Osteoblast (primary cell): ENCODE measurements around the gene TPPP. TPM values are rescaled to one million over a fixed set of nuclear protein-coding genes. Genes with fewer than 3 reads are reported as not detected.

Source experiments
- DNase-seq: peaks from one replicate; pipeline ENCODE4 v3.0.0; 2011; ENCODE audit warnings: low spot score, mixed read lengths; ENCODE audit not compliant: insufficient read length; ENCODE audit errors: missing footprints
- H2AFZ ChIP-seq: 2 replicates; pipeline ENCODE4 v1.6.0; 2011; ENCODE audit warnings: mild to moderate bottlenecking, low read length
- H3K27ac ChIP-seq: 2 replicates; pipeline ENCODE4 v1.5.1; 2011; ENCODE audit warnings: mild to moderate bottlenecking, low read depth, low read length, moderate library complexity
- H3K27me3 ChIP-seq: 2 replicates; pipeline ENCODE4 v1.6.0; 2012; ENCODE audit warnings: mild to moderate bottlenecking, control low read depth, inconsistent platforms, low read length, moderate library complexity; ENCODE audit not compliant: insufficient read depth
- H3K36me3 ChIP-seq: 2 replicates; pipeline ENCODE4 v1.5.1; 2011; ENCODE audit warnings: mild to moderate bottlenecking, low read length, control low read depth, moderate library complexity; ENCODE audit not compliant: insufficient read depth
- H3K4me1 ChIP-seq: 2 replicates; pipeline ENCODE4 v1.5.1; 2011; ENCODE audit warnings: mild to moderate bottlenecking, low read length, control low read depth, moderate library complexity; ENCODE audit not compliant: insufficient read depth
- H3K4me2 ChIP-seq: 2 replicates; pipeline ENCODE4 v1.6.0; 2011; ENCODE audit warnings: mild to moderate bottlenecking, low read length; ENCODE audit not compliant: insufficient read depth
- H3K4me3 ChIP-seq: fragments of 200-600 bp; sonication (generic); 3 replicates; pipeline ENCODE4 v1.5.1; 2012; ENCODE audit warnings: mild to moderate bottlenecking, low read length, inconsistent platforms; ENCODE audit not compliant: insufficient read depth
- H3K79me2 ChIP-seq: 2 replicates; pipeline ENCODE4 v1.6.0; 2012; ENCODE audit warnings: mild to moderate bottlenecking, low read length, control low read depth, inconsistent platforms; ENCODE audit not compliant: insufficient read depth
- H3K9me3 ChIP-seq: 2 replicates; pipeline ENCODE4 v1.5.1; 2011; ENCODE audit warnings: low read depth, low read length, control low read depth
- H4K20me1 ChIP-seq: 2 replicates; pipeline ENCODE4 v1.6.0; 2012; ENCODE audit warnings: mild to moderate bottlenecking, low read length, control low read depth; ENCODE audit not compliant: insufficient read depth
- total RNA-seq: library from RNA; depleted of rRNA; stranded (reverse); fragments of >200 nt; gene quantifications from 2 replicates; pipeline ENCODE4 v1.2.3, GENCODE V29; 2012
- TF ChIP-seq, protein P1 (sequence below): IDR thresholded peaks from 2 replicates; pipeline ENCODE4 v1.5.1; 2011; ENCODE audit warnings: mild to moderate bottlenecking, low read depth, low read length, moderate library complexity; ENCODE audit errors: extremely low read depth

Gene TPPP
- total RNA-seq, 1 donor: not detected

- Histone ChIP-seq H3K36me3 (peaks cover 6% of the 10 kb centered on the region), H2AFZ (no peak overlapping the region), H3K4me3 (no peak overlapping the region), H3K27ac (no peak overlapping the region), H3K4me1 (no peaks in the 10 kb centered on the region), H4K20me1 (no peaks in the 10 kb centered on the region), H3K9me3 (no peaks in the 10 kb centered on the region), H3K79me2 (no peaks in the 10 kb centered on the region), H3K4me2 (no peak overlapping the region), H3K27me3 (no peaks in the 10 kb centered on the region)
- no peak for DNase-seq
- TF ChIP-seq, protein P1, sequence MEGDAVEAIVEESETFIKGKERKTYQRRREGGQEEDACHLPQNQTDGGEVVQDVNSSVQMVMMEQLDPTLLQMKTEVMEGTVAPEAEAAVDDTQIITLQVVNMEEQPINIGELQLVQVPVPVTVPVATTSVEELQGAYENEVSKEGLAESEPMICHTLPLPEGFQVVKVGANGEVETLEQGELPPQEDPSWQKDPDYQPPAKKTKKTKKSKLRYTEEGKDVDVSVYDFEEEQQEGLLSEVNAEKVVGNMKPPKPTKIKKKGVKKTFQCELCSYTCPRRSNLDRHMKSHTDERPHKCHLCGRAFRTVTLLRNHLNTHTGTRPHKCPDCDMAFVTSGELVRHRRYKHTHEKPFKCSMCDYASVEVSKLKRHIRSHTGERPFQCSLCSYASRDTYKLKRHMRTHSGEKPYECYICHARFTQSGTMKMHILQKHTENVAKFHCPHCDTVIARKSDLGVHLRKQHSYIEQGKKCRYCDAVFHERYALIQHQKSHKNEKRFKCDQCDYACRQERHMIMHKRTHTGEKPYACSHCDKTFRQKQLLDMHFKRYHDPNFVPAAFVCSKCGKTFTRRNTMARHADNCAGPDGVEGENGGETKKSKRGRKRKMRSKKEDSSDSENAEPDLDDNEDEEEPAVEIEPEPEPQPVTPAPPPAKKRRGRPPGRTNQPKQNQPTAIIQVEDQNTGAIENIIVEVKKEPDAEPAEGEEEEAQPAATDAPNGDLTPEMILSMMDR: no peak
Measured at GRCh38 chr5:642481-642880, 50.7 kb downstream of the TPPP start.

DNA sequence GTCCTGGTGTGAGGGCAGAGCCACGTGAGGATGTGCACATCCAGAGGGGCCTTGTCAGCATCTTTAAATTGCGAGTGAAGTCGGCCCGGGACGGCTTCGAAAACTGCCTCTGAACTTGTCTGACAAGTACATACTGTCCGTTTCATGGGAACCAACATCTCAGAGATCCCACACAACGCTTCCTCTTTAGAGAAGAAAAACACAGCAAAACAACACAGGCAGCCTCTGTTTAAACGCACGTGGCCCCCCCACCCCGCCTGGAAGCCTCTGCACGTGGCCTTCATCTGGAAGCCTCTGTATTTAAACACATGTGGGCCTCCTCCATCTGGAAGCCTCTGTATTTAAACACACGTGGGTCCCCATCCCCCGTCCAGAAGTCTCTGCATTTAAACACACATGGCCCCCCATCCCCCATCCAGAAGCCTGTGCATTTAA is 51.8 kb downstream of the TPPP start:
- H3K79me2 ChIP-seq: no peaks in the 10 kb centered on the region
- no peak overlapping the region for H3K4me2 ChIP-seq
- H3K4me1 ChIP-seq: no peaks in the 10 kb centered on the region
- H3K27me3 ChIP-seq: no peaks in the 10 kb centered on the region
- no peak for DNase-seq
- H4K20me1 ChIP-seq: no peaks in the 10 kb centered on the region
- peaks cover 9% of the 10 kb centered on the region for H3K36me3 ChIP-seq
- H3K9me3 ChIP-seq: no peaks in the 10 kb centered on the region
- no peak overlapping the region for H3K27ac ChIP-seq
- H3K4me3 ChIP-seq: no peak overlapping the region
- H2AFZ ChIP-seq: no peak overlapping the region
- TF ChIP-seq, protein P1: no peak

- H3K9me3 ChIP-seq: no peaks in the 10 kb centered on the region
- DNase-seq: no peak
- H3K36me3 ChIP-seq: peaks cover 12% of the 10 kb centered on the region
- H3K27me3 ChIP-seq: no peaks in the 10 kb centered on the region
- no peaks in the 10 kb centered on the region for H3K4me1 ChIP-seq
- TF ChIP-seq, protein P1: no peak
- H4K20me1 ChIP-seq: no peaks in the 10 kb centered on the region
- no peak overlapping the region for H3K4me3 ChIP-seq
- no peak overlapping the region for H2AFZ ChIP-seq
- H3K4me2 ChIP-seq: no peak overlapping the region
- no peaks in the 10 kb centered on the region for H3K79me2 ChIP-seq
- no peak overlapping the region for H3K27ac ChIP-seq
Measured at GRCh38 chr5:640461-641330, 52.5 kb downstream of the TPPP start.

GRCh38 chr5:639584-640213 is 53.5 kb downstream of the TPPP start:
- TF ChIP-seq, protein P1: no peak
- DNase-seq: no peak
- H2AFZ ChIP-seq: no peak overlapping the region
- no peak overlapping the region for H3K27ac ChIP-seq
- no peak overlapping the region for H3K4me2 ChIP-seq
- H3K4me1 ChIP-seq: no peaks in the 10 kb centered on the region
- no peaks in the 10 kb centered on the region for H3K27me3 ChIP-seq
- no peak overlapping the region for H3K4me3 ChIP-seq
- H3K36me3 ChIP-seq: peaks cover 16% of the 10 kb centered on the region
- H3K9me3 ChIP-seq: no peaks in the 10 kb centered on the region
- no peaks in the 10 kb centered on the region for H3K79me2 ChIP-seq
- no peaks in the 10 kb centered on the region for H4K20me1 ChIP-seq
